Panc1 (cell line): ENCODE results near the gene ATXN8OS.

ENCODE experiments used
- POLR2AphosphoS5 ChIP-seq: IDR thresholded peaks from 2 replicates; pipeline ENCODE4 v1.6.1; 2012; ENCODE audit warnings: mild to moderate bottlenecking, low read depth, low read length, moderate library complexity
- TF ChIP-seq, protein P1 (sequence below): fragments of 450-650 bp; IDR thresholded peaks from 2 replicates; pipeline ENCODE4 v1.5.1; 2017; ENCODE audit warnings: mild to moderate bottlenecking

DNA sequence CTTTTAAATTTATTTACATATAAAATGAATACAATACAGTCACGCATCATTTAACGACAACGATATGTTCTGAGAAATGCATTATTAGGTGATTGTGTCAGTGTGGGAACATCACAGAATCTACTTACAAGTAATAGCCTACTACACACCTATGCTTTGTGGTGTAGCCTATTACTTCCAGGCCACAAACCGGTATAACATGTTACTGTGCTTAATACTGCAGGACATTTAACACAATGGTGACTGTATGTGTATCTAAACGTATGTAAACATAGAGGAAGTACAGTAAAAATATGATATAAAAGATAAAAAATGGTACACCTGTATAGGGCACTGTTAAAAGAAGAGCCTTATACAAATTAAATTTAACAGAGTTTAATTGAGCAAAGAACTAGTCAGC lies 63.1 kb downstream of the ATXN8OS start:
- TF ChIP-seq, protein P1, sequence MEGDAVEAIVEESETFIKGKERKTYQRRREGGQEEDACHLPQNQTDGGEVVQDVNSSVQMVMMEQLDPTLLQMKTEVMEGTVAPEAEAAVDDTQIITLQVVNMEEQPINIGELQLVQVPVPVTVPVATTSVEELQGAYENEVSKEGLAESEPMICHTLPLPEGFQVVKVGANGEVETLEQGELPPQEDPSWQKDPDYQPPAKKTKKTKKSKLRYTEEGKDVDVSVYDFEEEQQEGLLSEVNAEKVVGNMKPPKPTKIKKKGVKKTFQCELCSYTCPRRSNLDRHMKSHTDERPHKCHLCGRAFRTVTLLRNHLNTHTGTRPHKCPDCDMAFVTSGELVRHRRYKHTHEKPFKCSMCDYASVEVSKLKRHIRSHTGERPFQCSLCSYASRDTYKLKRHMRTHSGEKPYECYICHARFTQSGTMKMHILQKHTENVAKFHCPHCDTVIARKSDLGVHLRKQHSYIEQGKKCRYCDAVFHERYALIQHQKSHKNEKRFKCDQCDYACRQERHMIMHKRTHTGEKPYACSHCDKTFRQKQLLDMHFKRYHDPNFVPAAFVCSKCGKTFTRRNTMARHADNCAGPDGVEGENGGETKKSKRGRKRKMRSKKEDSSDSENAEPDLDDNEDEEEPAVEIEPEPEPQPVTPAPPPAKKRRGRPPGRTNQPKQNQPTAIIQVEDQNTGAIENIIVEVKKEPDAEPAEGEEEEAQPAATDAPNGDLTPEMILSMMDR, result no peak
- no peak for TF ChIP-seq POLR2AphosphoS5
